ENCODE data around the gene CREB3L4.

CREB3L4 gene

GRCh38 chr1:153928791-153929341 lies 38.8 kb upstream of the CREB3L4 start:
- no CpG with 5 or more reads among the region's 4 CpGs for WGBS (ENCODE audit: insufficient coverage, insufficient read length)
- Histone ChIP-seq H3K4me3 (ENCODE audit: low read length) (no peak overlapping the region), H3K27me3 (ENCODE audit: control insufficient read depth, insufficient read depth, low read length) (no peaks in the 10 kb centered on the region), H3K4me1 (ENCODE audit: control insufficient read depth, insufficient read depth, low read length) (no peaks in the 10 kb centered on the region), H3K27ac (ENCODE audit: low read length) (no peak overlapping the region), H3K9me3 (ENCODE audit: control insufficient read depth, insufficient read depth, low read length) (no peaks in the 10 kb centered on the region), H3K36me3 (ENCODE audit: control insufficient read depth, insufficient read depth, low read length) (peaks cover 17% of the 10 kb centered on the region)
- no peak for DNase-seq (ENCODE audit: low read depth, low spot score)

- no peaks in the 10 kb centered on the region for H3K27me3 ChIP-seq (ENCODE audit: control insufficient read depth, insufficient read depth, low read length)
- no peak overlapping the region for H3K4me3 ChIP-seq (ENCODE audit: low read length)
- no peaks in the 10 kb centered on the region for H3K4me1 ChIP-seq (ENCODE audit: control insufficient read depth, insufficient read depth, low read length)
- no peaks in the 10 kb centered on the region for H3K9me3 ChIP-seq (ENCODE audit: control insufficient read depth, insufficient read depth, low read length)
- no peak for DNase-seq (ENCODE audit: low read depth, low spot score)
- peaks cover 17% of the 10 kb centered on the region for H3K36me3 ChIP-seq (ENCODE audit: control insufficient read depth, insufficient read depth, low read length)
- H3K27ac ChIP-seq (ENCODE audit: low read length) = no peak overlapping the region
- no CpG with 5 or more reads among the region's 5 CpGs for WGBS (ENCODE audit: insufficient coverage, insufficient read length)
Measured at GRCh38 chr1:153929426-153929825, 38.3 kb upstream of the CREB3L4 start.

- WGBS (ENCODE audit: insufficient coverage, insufficient read length) = no CpG with 5 or more reads among the region's 14 CpGs
- Histone ChIP-seq H3K9me3 (ENCODE audit: control insufficient read depth, insufficient read depth, low read length) (no peaks in the 10 kb centered on the region), H3K27ac (ENCODE audit: low read length) (no peak overlapping the region), H3K4me1 (ENCODE audit: control insufficient read depth, insufficient read depth, low read length) (no peaks in the 10 kb centered on the region), H3K36me3 (ENCODE audit: control insufficient read depth, insufficient read depth, low read length) (peaks cover 21% of the 10 kb centered on the region), H3K27me3 (ENCODE audit: control insufficient read depth, insufficient read depth, low read length) (no peaks in the 10 kb centered on the region), H3K4me3 (ENCODE audit: low read length) (no peak overlapping the region)
- DNase-seq (ENCODE audit: low read depth, low spot score) = no peak
Measured at GRCh38 chr1:153929981-153930948, 37.4 kb upstream of the CREB3L4 start.

- no CpG with 5 or more reads among the region's 18 CpGs for WGBS (ENCODE audit: insufficient coverage, insufficient read length)
- Histone ChIP-seq H3K9me3 (ENCODE audit: control insufficient read depth, insufficient read depth, low read length) (no peaks in the 10 kb centered on the region), H3K4me3 (ENCODE audit: low read length) (no peak overlapping the region), H3K27ac (ENCODE audit: low read length) (no peak overlapping the region), H3K4me1 (ENCODE audit: control insufficient read depth, insufficient read depth, low read length) (no peaks in the 10 kb centered on the region), H3K27me3 (ENCODE audit: control insufficient read depth, insufficient read depth, low read length) (no peaks in the 10 kb centered on the region), H3K36me3 (ENCODE audit: control insufficient read depth, insufficient read depth, low read length) (peaks cover 40% of the 10 kb centered on the region)
- no peak for DNase-seq (ENCODE audit: low read depth, low spot score)
Measured at GRCh38 chr1:153932156-153933131, 35.3 kb upstream of the CREB3L4 start.

- no CpG with 5 or more reads among the region's 14 CpGs for WGBS (ENCODE audit: insufficient coverage, insufficient read length)
- H3K4me1 ChIP-seq (ENCODE audit: control insufficient read depth, insufficient read depth, low read length) = no peaks in the 10 kb centered on the region
- no peak for DNase-seq (ENCODE audit: low read depth, low spot score)
- no peaks in the 10 kb centered on the region for H3K9me3 ChIP-seq (ENCODE audit: control insufficient read depth, insufficient read depth, low read length)
- H3K27ac ChIP-seq (ENCODE audit: low read length) = no peak overlapping the region
- no peaks in the 10 kb centered on the region for H3K27me3 ChIP-seq (ENCODE audit: control insufficient read depth, insufficient read depth, low read length)
- peaks cover 42% of the 10 kb centered on the region for H3K36me3 ChIP-seq (ENCODE audit: control insufficient read depth, insufficient read depth, low read length)
- H3K4me3 ChIP-seq (ENCODE audit: low read length) = no peak overlapping the region
Measured at GRCh38 chr1:153933430-153933829, 34.3 kb upstream of the CREB3L4 start.

- no peaks in the 10 kb centered on the region for H3K27me3 ChIP-seq (ENCODE audit: control insufficient read depth, insufficient read depth, low read length)
- no peaks in the 10 kb centered on the region for H3K9me3 ChIP-seq (ENCODE audit: control insufficient read depth, insufficient read depth, low read length)
- WGBS (ENCODE audit: insufficient coverage, insufficient read length) = no CpG with 5 or more reads among the region's 11 CpGs
- no peak overlapping the region for H3K4me3 ChIP-seq (ENCODE audit: low read length)
- H3K4me1 ChIP-seq (ENCODE audit: control insufficient read depth, insufficient read depth, low read length) = no peaks in the 10 kb centered on the region
- peaks cover 42% of the 10 kb centered on the region for H3K36me3 ChIP-seq (ENCODE audit: control insufficient read depth, insufficient read depth, low read length)
- no peak overlapping the region for H3K27ac ChIP-seq (ENCODE audit: low read length)
- no peak for DNase-seq (ENCODE audit: low read depth, low spot score)
Measured at GRCh38 chr1:153933955-153934354, 33.7 kb upstream of the CREB3L4 start.

- Histone ChIP-seq H3K27me3 (ENCODE audit: control insufficient read depth, insufficient read depth, low read length) (no peaks in the 10 kb centered on the region), H3K4me3 (ENCODE audit: low read length) (no peak overlapping the region), H3K9me3 (ENCODE audit: control insufficient read depth, insufficient read depth, low read length) (no peaks in the 10 kb centered on the region), H3K4me1 (ENCODE audit: control insufficient read depth, insufficient read depth, low read length) (no peaks in the 10 kb centered on the region), H3K27ac (ENCODE audit: low read length) (no peak overlapping the region), H3K36me3 (ENCODE audit: control insufficient read depth, insufficient read depth, low read length) (peaks cover 45% of the 10 kb centered on the region)
- WGBS (ENCODE audit: insufficient coverage, insufficient read length) = no CpG with 5 or more reads among the region's 9 CpGs
- DNase-seq (ENCODE audit: low read depth, low spot score) = no peak
Measured at GRCh38 chr1:153934746-153935145, 33.0 kb upstream of the CREB3L4 start.

- H3K27ac ChIP-seq (ENCODE audit: low read length) = no peak overlapping the region
- no CpG with 5 or more reads among the region's 12 CpGs for WGBS (ENCODE audit: insufficient coverage, insufficient read length)
- H3K4me3 ChIP-seq (ENCODE audit: low read length) = no peak overlapping the region
- no peaks in the 10 kb centered on the region for H3K9me3 ChIP-seq (ENCODE audit: control insufficient read depth, insufficient read depth, low read length)
- peaks cover 51% of the 10 kb centered on the region for H3K36me3 ChIP-seq (ENCODE audit: control insufficient read depth, insufficient read depth, low read length)
- no peak for DNase-seq (ENCODE audit: low read depth, low spot score)
- H3K4me1 ChIP-seq (ENCODE audit: control insufficient read depth, insufficient read depth, low read length) = no peaks in the 10 kb centered on the region
- no peaks in the 10 kb centered on the region for H3K27me3 ChIP-seq (ENCODE audit: control insufficient read depth, insufficient read depth, low read length)
Measured at GRCh38 chr1:153936011-153936802, 31.5 kb upstream of the CREB3L4 start.

- no peak for DNase-seq (ENCODE audit: low read depth, low spot score)
- Histone ChIP-seq H3K9me3 (ENCODE audit: control insufficient read depth, insufficient read depth, low read length) (no peaks in the 10 kb centered on the region), H3K27me3 (ENCODE audit: control insufficient read depth, insufficient read depth, low read length) (no peaks in the 10 kb centered on the region), H3K27ac (ENCODE audit: low read length) (no peak overlapping the region), H3K36me3 (ENCODE audit: control insufficient read depth, insufficient read depth, low read length) (peaks cover 51% of the 10 kb centered on the region), H3K4me1 (ENCODE audit: control insufficient read depth, insufficient read depth, low read length) (no peaks in the 10 kb centered on the region), H3K4me3 (ENCODE audit: low read length) (no peak overlapping the region)
- no CpG with 5 or more reads among the region's 10 CpGs for WGBS (ENCODE audit: insufficient coverage, insufficient read length)
Measured at GRCh38 chr1:153937331-153937730, 30.4 kb upstream of the CREB3L4 start.
